Measurements from ENCODE around the gene HDAC10. TPM values are rescaled to one million over a fixed set of nuclear protein-coding genes. Genes with fewer than 3 reads are reported as not detected.

Gene HDAC10
- total RNA-seq, 5 donors from 2014 or later (not counting 1 experiment from before 2014, with no cell fraction given): 101 to 152 (median 128) TPM

GRCh38 chr22:50261615-50262459 lies 10.8 kb upstream of the HDAC10 start, which contains the start of gene MAPK12:
MAPK12 (minus strand) TSS chr22:50261683; CDS start chr22:50261509, 174 bp downstream.
- H3K9me3 ChIP-seq: no peaks in the 10 kb centered on the region
- ChIA-PET POLR2A (no interaction called here), CTCF (interaction anchor here in 1 of 2 donors (1.5 kb wide), 1 partner anchor 9 kb away, joined by 4 read pairs; no protein-coding TSS in a partner anchor)
- Mint-ChIP-seq H3K4me1 (peaks cover 6 to 7% (median 7%) of the 10 kb centered on the region in 3 donors), H3K27ac (no peak within 1 kb of the TSS), H3K36me3 (no peaks in the 10 kb centered on the region), H3K27me3 (peaks cover 14 to 34% of the 10 kb centered on the region in 2 donors), H3K4me3 (peak within 1 kb of the TSS; percentile 41 to 75 (median 47)), H3K9me3 (no peaks in the 10 kb centered on the region)
- no peak for DNase-seq
- WGBS (ENCODE audit: insufficient coverage): 6% methylated on average over 46 of the region's 61 CpGs
- H3K27me3 ChIP-seq (replicated peaks in 1 of 2; ENCODE audit: control insufficient read depth in 2 of 2, extremely low read depth in 1 of 2, insufficient read depth in 2 of 2, low read length in 1 of 2): peaks cover 0 to 46% of the 10 kb centered on the region in 2 experiments
- H3K27ac ChIP-seq (ENCODE audit: low read length): no peak within 1 kb of the TSS
- no peaks in the 10 kb centered on the region for H3K36me3 ChIP-seq (ENCODE audit: control insufficient read depth in 2 of 2, extremely low read depth in 1 of 2, insufficient read depth in 1 of 2, low read length in 1 of 2)
- no peak within 1 kb of the TSS for H3K4me3 ChIP-seq (ENCODE audit: control insufficient read depth in 1 of 2, extremely low read depth in 1 of 2, low read length in 1 of 2)
- ATAC-seq (replicated peaks in 1 of 4): no peak
- H3K4me1 ChIP-seq (ENCODE audit: control insufficient read depth in 1 of 2, extremely low read depth in 1 of 2, insufficient read depth in 2 of 2, low read length in 2 of 2): peaks cover 0 to 18% of the 10 kb centered on the region in 2 experiments

DNA sequence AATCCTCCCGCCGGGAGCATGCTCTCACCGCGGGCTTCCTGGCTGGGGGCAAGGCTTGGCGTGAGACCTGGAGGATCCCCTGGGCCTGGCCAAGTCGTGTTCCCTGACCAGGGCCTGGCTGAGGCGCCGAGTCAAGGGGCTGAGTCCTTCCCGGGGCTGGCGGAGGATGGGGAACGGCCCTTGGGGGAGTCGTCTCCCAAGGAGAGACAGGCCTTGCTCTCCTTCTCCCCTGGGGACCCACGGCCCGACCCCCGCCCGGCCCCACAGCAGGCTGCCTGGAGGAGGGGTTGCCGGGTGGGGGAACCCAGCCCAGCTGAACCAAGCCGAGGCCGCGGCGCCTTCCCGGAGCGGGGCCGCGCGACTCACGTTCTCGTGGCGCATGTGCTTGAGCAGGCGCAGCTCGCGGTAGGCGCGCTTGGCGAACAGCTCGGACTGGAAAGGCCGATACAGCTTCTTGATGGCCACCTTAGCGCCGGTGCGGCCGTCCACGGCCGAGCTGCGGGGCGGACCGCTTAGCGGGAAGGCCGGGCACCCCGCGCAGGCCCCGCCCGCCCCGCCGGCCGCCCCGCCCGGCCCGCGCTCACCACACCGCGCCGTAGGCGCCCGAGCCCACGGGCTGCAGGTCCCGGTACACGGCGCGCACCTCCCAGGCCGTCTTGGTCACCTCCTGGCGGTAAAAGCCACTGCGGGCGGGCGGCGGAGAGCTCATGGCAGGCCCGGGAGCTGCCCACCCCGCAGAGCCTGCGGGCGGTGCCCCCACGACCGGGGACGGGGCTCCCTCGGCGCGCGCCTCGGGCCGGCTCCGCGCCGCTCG lies 9.9 kb upstream of the HDAC10 start:
- Histone ChIP-seq H3K4me1 (ENCODE audit: control insufficient read depth in 1 of 2, extremely low read depth in 1 of 2, insufficient read depth in 2 of 2, low read length in 2 of 2) (peaks cover 0 to 18% of the 10 kb centered on the region in 2 experiments), H3K4me3 (ENCODE audit: control insufficient read depth in 1 of 2, extremely low read depth in 1 of 2, low read length in 1 of 2) (no peak overlapping the region), H3K9me3 (no peaks in the 10 kb centered on the region), H3K27me3 (replicated peaks in 1 of 2; ENCODE audit: control insufficient read depth in 2 of 2, extremely low read depth in 1 of 2, insufficient read depth in 2 of 2, low read length in 1 of 2) (peaks cover 0 to 52% of the 10 kb centered on the region in 2 experiments), H3K27ac (ENCODE audit: low read length) (no peak overlapping the region), H3K36me3 (ENCODE audit: control insufficient read depth in 2 of 2, extremely low read depth in 1 of 2, insufficient read depth in 1 of 2, low read length in 1 of 2) (no peaks in the 10 kb centered on the region)
- WGBS (ENCODE audit: insufficient coverage): 2% methylated on average over 90 of the region's 92 CpGs
- ATAC-seq (replicated peaks in 1 of 4): peak; percentile 13 to 62 (median 31)
- H3K36me3 Mint-ChIP-seq: no peaks in the 10 kb centered on the region
- POLR2A ChIA-PET: no interaction called here
- peak overlapping the region in 1 of 3 donors; percentile 7 for H3K4me3 Mint-ChIP-seq
- peak in 1 of 35 experiments; percentile 35 for DNase-seq
- no peak overlapping the region for H3K27ac Mint-ChIP-seq
- peaks cover 14 to 34% of the 10 kb centered on the region in 2 donors for H3K27me3 Mint-ChIP-seq
- CTCF ChIA-PET: interaction anchor here in 1 of 2 donors (0.6 to 1.5 kb wide), 2 partner anchors 9 kb away, joined by 3 to 4 read pairs; no protein-coding TSS in a partner anchor
- H3K9me3 Mint-ChIP-seq: no peaks in the 10 kb centered on the region
- H3K4me1 Mint-ChIP-seq: peaks cover 6 to 7% (median 7%) of the 10 kb centered on the region in 3 donors

DNA sequence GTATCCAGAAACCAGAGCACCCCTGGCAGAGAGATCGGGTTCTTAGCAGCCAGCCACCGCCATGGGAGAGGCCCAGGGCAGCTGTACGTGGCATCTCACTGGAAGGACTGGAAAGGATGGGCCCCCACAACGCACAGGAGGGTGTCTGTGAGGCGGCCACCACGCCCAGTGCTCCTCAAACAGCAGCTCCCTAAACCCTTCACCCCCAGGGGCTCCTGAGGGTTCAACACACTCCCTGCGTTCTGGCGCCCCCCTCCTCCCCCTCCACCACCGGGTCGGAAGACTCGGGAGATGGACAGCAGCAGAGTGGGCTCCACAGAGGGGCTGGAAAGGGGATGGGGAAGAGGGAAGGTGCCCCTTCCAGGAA lies 9.4 kb upstream of the HDAC10 start:
- peaks cover 14 to 34% of the 10 kb centered on the region in 2 donors for H3K27me3 Mint-ChIP-seq
- peak overlapping the region in 1 of 3 donors; percentile 7 for H3K4me3 Mint-ChIP-seq
- POLR2A ChIA-PET: no interaction called here

GRCh38 chr22:50259302-50259701 lies 8.2 kb upstream of the HDAC10 start:
- Mint-ChIP-seq H3K27me3 (peaks cover 14 to 31% of the 10 kb centered on the region in 2 donors), H3K36me3 (no peaks in the 10 kb centered on the region), H3K27ac (no peak overlapping the region), H3K4me3 (peak overlapping the region in 1 of 3 donors; percentile 16), H3K9me3 (no peaks in the 10 kb centered on the region), H3K4me1 (peaks cover 6 to 7% (median 7%) of the 10 kb centered on the region in 3 donors)
- DNase-seq (no peak), ATAC-seq (replicated peaks in 1 of 4) (no peak)
- 85% methylated on average over 3 of the region's 15 CpGs for WGBS (ENCODE audit: insufficient coverage)
- Histone ChIP-seq H3K9me3 (no peaks in the 10 kb centered on the region), H3K27ac (ENCODE audit: low read length) (no peak overlapping the region), H3K4me1 (ENCODE audit: control insufficient read depth in 1 of 2, extremely low read depth in 1 of 2, insufficient read depth in 2 of 2, low read length in 2 of 2) (peaks cover 0 to 18% of the 10 kb centered on the region in 2 experiments), H3K4me3 (ENCODE audit: control insufficient read depth in 1 of 2, extremely low read depth in 1 of 2, low read length in 1 of 2) (no peak overlapping the region), H3K27me3 (replicated peaks in 1 of 2; ENCODE audit: control insufficient read depth in 2 of 2, extremely low read depth in 1 of 2, insufficient read depth in 2 of 2, low read length in 1 of 2) (peaks cover 0 to 52% of the 10 kb centered on the region in 2 experiments), H3K36me3 (ENCODE audit: control insufficient read depth in 2 of 2, extremely low read depth in 1 of 2, insufficient read depth in 1 of 2, low read length in 1 of 2) (no peaks in the 10 kb centered on the region)
- POLR2A ChIA-PET: no interaction called here
- CTCF ChIA-PET: interaction anchor here in 1 of 2 donors (0.6 kb wide), 1 partner anchor 139 kb away, joined by 4 read pairs; no protein-coding TSS in a partner anchor

More for the DNA sequence above, 9.4 kb upstream of the HDAC10 start:
- peaks cover 0 to 52% of the 10 kb centered on the region in 2 experiments for H3K27me3 ChIP-seq (replicated peaks in 1 of 2; ENCODE audit: control insufficient read depth in 2 of 2, extremely low read depth in 1 of 2, insufficient read depth in 2 of 2, low read length in 1 of 2)
- no peaks in the 10 kb centered on the region for H3K9me3 ChIP-seq
- Mint-ChIP-seq H3K4me1 (peaks cover 6 to 7% (median 7%) of the 10 kb centered on the region in 3 donors), H3K9me3 (no peaks in the 10 kb centered on the region), H3K27ac (no peak overlapping the region), H3K36me3 (no peaks in the 10 kb centered on the region)
- no peak overlapping the region for H3K27ac ChIP-seq (ENCODE audit: low read length)
- CTCF ChIA-PET: interaction anchor here in 1 of 2 donors (0.6 kb wide), 2 partner anchors 8 to 103 kb away, joined by 3 to 4 read pairs; no protein-coding TSS in a partner anchor
- H3K4me1 ChIP-seq (ENCODE audit: control insufficient read depth in 1 of 2, extremely low read depth in 1 of 2, insufficient read depth in 2 of 2, low read length in 2 of 2): peaks cover 0 to 18% of the 10 kb centered on the region in 2 experiments
- no peaks in the 10 kb centered on the region for H3K36me3 ChIP-seq (ENCODE audit: control insufficient read depth in 2 of 2, extremely low read depth in 1 of 2, insufficient read depth in 1 of 2, low read length in 1 of 2)
- ATAC-seq (replicated peaks in 1 of 4) (no peak), DNase-seq (no peak)
- H3K4me3 ChIP-seq (ENCODE audit: control insufficient read depth in 1 of 2, extremely low read depth in 1 of 2, low read length in 1 of 2): no peak overlapping the region
- 54% methylated on average over 3 of the region's 11 CpGs for WGBS (ENCODE audit: insufficient coverage)

GRCh38 chr22:50258361-50259292 lies 7.6 kb upstream of the HDAC10 start:
- peaks cover 0 to 51% of the 10 kb centered on the region in 2 experiments for H3K27me3 ChIP-seq (replicated peaks in 1 of 2; ENCODE audit: control insufficient read depth in 2 of 2, extremely low read depth in 1 of 2, insufficient read depth in 2 of 2, low read length in 1 of 2)
- ChIA-PET CTCF (no interaction called here), POLR2A (no interaction called here)
- ATAC-seq (replicated peaks in 1 of 4) (no peak), DNase-seq (no peak)
- Mint-ChIP-seq H3K27ac (peak overlapping the region in 1 of 2 donors; percentile 43), H3K4me1 (peaks cover 6 to 7% (median 7%) of the 10 kb centered on the region in 3 donors), H3K4me3 (peak overlapping the region in 1 of 3 donors; percentile 16), H3K36me3 (no peaks in the 10 kb centered on the region), H3K27me3 (peaks cover 14 to 31% of the 10 kb centered on the region in 2 donors), H3K9me3 (no peaks in the 10 kb centered on the region)
- H3K36me3 ChIP-seq (ENCODE audit: control insufficient read depth in 2 of 2, extremely low read depth in 1 of 2, insufficient read depth in 1 of 2, low read length in 1 of 2): no peaks in the 10 kb centered on the region
- H3K4me1 ChIP-seq (ENCODE audit: control insufficient read depth in 1 of 2, extremely low read depth in 1 of 2, insufficient read depth in 2 of 2, low read length in 2 of 2): peaks cover 0 to 18% of the 10 kb centered on the region in 2 experiments
- no peaks in the 10 kb centered on the region for H3K9me3 ChIP-seq
- H3K4me3 ChIP-seq (ENCODE audit: control insufficient read depth in 1 of 2, extremely low read depth in 1 of 2, low read length in 1 of 2): no peak overlapping the region
- WGBS (ENCODE audit: insufficient coverage): 91% methylated on average over 20 of the region's 24 CpGs
- no peak overlapping the region for H3K27ac ChIP-seq (ENCODE audit: low read length)
